ENCODE measurements around the gene DERA. TPM values are rescaled to one million over a fixed set of nuclear protein-coding genes. Genes with fewer than 3 reads are reported as not detected.
A peak's percentile ranks its signal among the peaks of the same experiment; 100 is the strongest.
"Not testable (repeated sequence)": the region's sequence is repeated elsewhere in the genome, so short reads cannot be mapped to it uniquely, and the experiment has no call there.

DERA gene
- polyA plus RNA-seq, 3 donors: 16.2 to 84.2 (median 83.6) TPM

GRCh38 chr12:15966426-15966825, 55.3 kb downstream of the DERA start:
- Histone ChIP-seq H3K79me2 (ENCODE audit: insufficient read depth, low read length) (no peaks in the 10 kb centered on the region), H3K27ac (ENCODE audit: low read depth in 1 of 2, low read length in 2 of 2) (no peak overlapping the region), H2AFZ (ENCODE audit: insufficient read depth, low read depth, low read length, poor library complexity, severe bottlenecking) (no peak overlapping the region), H3K27me3 (ENCODE audit: control insufficient read depth in 2 of 2, insufficient read depth in 2 of 2, low read length in 2 of 2) (no peaks in the 10 kb centered on the region), H3K4me1 (ENCODE audit: control insufficient read depth in 1 of 2, insufficient read depth in 2 of 2, low read length in 2 of 2) (no peaks in the 10 kb centered on the region), H4K20me1 (ENCODE audit: insufficient read depth, low read length) (no peaks in the 10 kb centered on the region), H3K4me3 (replicated peaks in 1 of 3; ENCODE audit: low read depth in 2 of 3, low read length in 3 of 3) (no peak overlapping the region), H3K36me3 (replicated peaks in 1 of 2; ENCODE audit: control insufficient read depth in 1 of 2, insufficient read depth in 2 of 2, low read length in 2 of 2) (peaks cover 41 to 80% of the 10 kb centered on the region in 2 donors), H3K4me2 (replicated peaks; ENCODE audit: extremely low read depth, low read length, poor library complexity, severe bottlenecking) (no peak overlapping the region), H3K9ac (ENCODE audit: insufficient read depth, low read length, poor library complexity, severe bottlenecking) (no peak overlapping the region), H3K9me3 (replicated peaks in 1 of 2; ENCODE audit: control insufficient read depth in 1 of 2, insufficient read depth in 1 of 2, low read length in 2 of 2) (no peaks in the 10 kb centered on the region)
- Mint-ChIP-seq H3K9me3 (peaks cover 0 to 2% (median 0%) of the 10 kb centered on the region in 7 donors), H3K27me3 (ENCODE audit: low read depth in 3 of 3) (no peaks in the 10 kb centered on the region), H3K36me3 (peaks cover 67 to 73% of the 10 kb centered on the region in 2 donors), H3K27ac (no peak overlapping the region), H3K4me3 (no peak overlapping the region), H3K4me1 (no peaks in the 10 kb centered on the region)
- intact Hi-C loops (cut with micrococcal nuclease): no loop called here
- 57% methylated on average over 1 of the region's 1 CpG for WGBS (ENCODE audit: insufficient coverage)
- DNase-seq: no peak
- TF ChIP-seq CTCF (IDR thresholded peaks at IDR 0.05): no peak

- WGBS (ENCODE audit: insufficient coverage): no CpG with 5 or more reads among the region's 3 CpGs
- H4K20me1 ChIP-seq (ENCODE audit: insufficient read depth, low read length); H3K27me3 ChIP-seq (ENCODE audit: control insufficient read depth in 2 of 2, insufficient read depth in 2 of 2, low read length in 2 of 2); H3K79me2 ChIP-seq (ENCODE audit: insufficient read depth, low read length); H3K4me2 ChIP-seq (replicated peaks; ENCODE audit: extremely low read depth, low read length, poor library complexity, severe bottlenecking); H3K9ac ChIP-seq (ENCODE audit: insufficient read depth, low read length, poor library complexity, severe bottlenecking); DNase-seq; H3K27ac ChIP-seq (ENCODE audit: low read depth in 1 of 2, low read length in 2 of 2); H3K4me3 ChIP-seq (replicated peaks in 1 of 3; ENCODE audit: low read depth in 2 of 3, low read length in 3 of 3); H3K9me3 Mint-ChIP-seq; H3K9me3 ChIP-seq (replicated peaks in 1 of 2; ENCODE audit: control insufficient read depth in 1 of 2, insufficient read depth in 1 of 2, low read length in 2 of 2); H3K27me3 Mint-ChIP-seq (ENCODE audit: low read depth in 3 of 3); H3K4me3 Mint-ChIP-seq; H3K4me1 ChIP-seq (ENCODE audit: control insufficient read depth in 1 of 2, insufficient read depth in 2 of 2, low read length in 2 of 2); H2AFZ ChIP-seq (ENCODE audit: insufficient read depth, low read depth, low read length, poor library complexity, severe bottlenecking); H3K4me1 Mint-ChIP-seq; intact Hi-C loops (cut with micrococcal nuclease): not testable (repeated sequence)
- peak overlapping the region in 1 of 7 donors; percentile 3 for H3K27ac Mint-ChIP-seq
- H3K36me3 ChIP-seq (replicated peaks in 1 of 2; ENCODE audit: control insufficient read depth in 1 of 2, insufficient read depth in 2 of 2, low read length in 2 of 2): peaks cover 45 to 80% of the 10 kb centered on the region in 2 donors
- peaks cover 67 to 72% of the 10 kb centered on the region in 2 donors for H3K36me3 Mint-ChIP-seq
Observed at GRCh38 chr12:15967053-15967452, 55.9 kb downstream of the DERA start.

Data from CD14-positive monocyte (primary cell).